Measurements from ENCODE around the gene CD52. TPM values are rescaled to one million over a fixed set of nuclear protein-coding genes. Genes with fewer than 3 reads are reported as not detected.

CD52 gene
- polyA plus RNA-seq, 4 donors = 23.1 to 116 (median 36.8) TPM

- peaks cover 0 to 87% (median 0%) of the 10 kb centered on the region in 3 donors for H3K36me3 ChIP-seq (ENCODE audit: control insufficient read depth in 3 of 3, insufficient read depth in 2 of 3, low read depth in 1 of 3, low read length in 3 of 3)
- FAIRE-seq (no peak), DNase-seq (peak in 1 of 2 donors; percentile 62)
- peaks cover 0 to 15% (median 5%) of the 10 kb centered on the region in 3 donors for H3K4me1 ChIP-seq (ENCODE audit: control insufficient read depth in 3 of 3, insufficient read depth in 2 of 3, low read depth in 1 of 3, low read length in 2 of 3)
- H3K4me3 ChIP-seq (ENCODE audit: low read depth in 1 of 3, low read length in 3 of 3) = no peak overlapping the region
- no peaks in the 10 kb centered on the region for H3K9me3 ChIP-seq (ENCODE audit: control insufficient read depth in 2 of 2, insufficient read depth in 1 of 2, low read depth in 1 of 2, low read length in 1 of 2)
- H3K27ac ChIP-seq (ENCODE audit: low read depth in 1 of 3, low read length in 2 of 3) = peak overlapping the region in 2 of 3 donors; percentile 27 to 70
- no peaks in the 10 kb centered on the region for H3K27me3 ChIP-seq (ENCODE audit: control insufficient read depth in 3 of 3, insufficient read depth in 3 of 3, low read length in 3 of 3)
- WGBS, 3 donors = 47 to 73% (median 61%) methylated on average over 8 of the region's 8 CpGs
Measured at GRCh38 chr1:26287033-26287711, 30.6 kb upstream of the CD52 start.

- Histone ChIP-seq H3K4me1 (ENCODE audit: control insufficient read depth in 3 of 3, insufficient read depth in 2 of 3, low read depth in 1 of 3, low read length in 2 of 3) (peaks cover 0 to 15% (median 5%) of the 10 kb centered on the region in 3 donors), H3K4me3 (ENCODE audit: low read depth in 1 of 3, low read length in 3 of 3) (no peak overlapping the region), H3K36me3 (ENCODE audit: control insufficient read depth in 3 of 3, insufficient read depth in 2 of 3, low read depth in 1 of 3, low read length in 3 of 3) (peaks cover 0 to 83% (median 0%) of the 10 kb centered on the region in 3 donors), H3K9me3 (ENCODE audit: control insufficient read depth in 2 of 2, insufficient read depth in 1 of 2, low read depth in 1 of 2, low read length in 1 of 2) (no peaks in the 10 kb centered on the region), H3K27me3 (ENCODE audit: control insufficient read depth in 3 of 3, insufficient read depth in 3 of 3, low read length in 3 of 3) (no peaks in the 10 kb centered on the region), H3K27ac (ENCODE audit: low read depth in 1 of 3, low read length in 2 of 3) (peak overlapping the region in 2 of 3 donors; percentile 16 to 70)
- WGBS, 3 donors = 81 to 90% (median 82%) methylated on average over 5 of the region's 5 CpGs
- FAIRE-seq (no peak), DNase-seq (no peak)
Measured at GRCh38 chr1:26287811-26288210, 29.9 kb upstream of the CD52 start.

- FAIRE-seq = no peak
- peak overlapping the region in 2 of 3 donors; percentile 65 to 70 for H3K27ac ChIP-seq (ENCODE audit: low read depth in 1 of 3, low read length in 2 of 3)
Measured at GRCh38 chr1:26288311-26288941, 29.3 kb upstream of the CD52 start.

GRCh38 chr1:26289158-26290059 lies 28.3 kb upstream of the CD52 start:
- Histone ChIP-seq H3K4me1 (ENCODE audit: control insufficient read depth in 3 of 3, insufficient read depth in 2 of 3, low read depth in 1 of 3, low read length in 2 of 3) (peaks cover 0 to 12% (median 5%) of the 10 kb centered on the region in 3 donors), H3K27ac (ENCODE audit: low read depth in 1 of 3, low read length in 2 of 3) (peak overlapping the region in 2 of 3 donors; percentile 65 to 70), H3K4me3 (ENCODE audit: low read depth in 1 of 3, low read length in 3 of 3) (no peak overlapping the region), H3K9me3 (ENCODE audit: control insufficient read depth in 2 of 2, insufficient read depth in 1 of 2, low read depth in 1 of 2, low read length in 1 of 2) (no peaks in the 10 kb centered on the region), H3K27me3 (ENCODE audit: control insufficient read depth in 3 of 3, insufficient read depth in 3 of 3, low read length in 3 of 3) (no peaks in the 10 kb centered on the region), H3K36me3 (ENCODE audit: control insufficient read depth in 3 of 3, insufficient read depth in 2 of 3, low read depth in 1 of 3, low read length in 3 of 3) (peaks cover 0 to 77% (median 0%) of the 10 kb centered on the region in 3 donors)
- WGBS, 3 donors = 73 to 86% (median 75%) methylated on average over 21 of the region's 21 CpGs
- no peak for DNase-seq
- no peak for FAIRE-seq

More at GRCh38 chr1:26288311-26288941, 29.3 kb upstream of the CD52 start:
- 26 to 43% (median 33%) methylated on average over 5 of the region's 5 CpGs for WGBS, 3 donors
- H3K4me3 ChIP-seq (ENCODE audit: low read depth in 1 of 3, low read length in 3 of 3) = no peak overlapping the region
- peaks cover 0 to 79% (median 0%) of the 10 kb centered on the region in 3 donors for H3K36me3 ChIP-seq (ENCODE audit: control insufficient read depth in 3 of 3, insufficient read depth in 2 of 3, low read depth in 1 of 3, low read length in 3 of 3)
- peaks cover 0 to 15% (median 5%) of the 10 kb centered on the region in 3 donors for H3K4me1 ChIP-seq (ENCODE audit: control insufficient read depth in 3 of 3, insufficient read depth in 2 of 3, low read depth in 1 of 3, low read length in 2 of 3)
- no peaks in the 10 kb centered on the region for H3K9me3 ChIP-seq (ENCODE audit: control insufficient read depth in 2 of 2, insufficient read depth in 1 of 2, low read depth in 1 of 2, low read length in 1 of 2)
- no peaks in the 10 kb centered on the region for H3K27me3 ChIP-seq (ENCODE audit: control insufficient read depth in 3 of 3, insufficient read depth in 3 of 3, low read length in 3 of 3)
- DNase-seq = peak in 1 of 2 donors; percentile 55

GRCh38 chr1:26290122-26290881 lies 27.5 kb upstream of the CD52 start:
- Histone ChIP-seq H3K9me3 (ENCODE audit: control insufficient read depth in 2 of 2, insufficient read depth in 1 of 2, low read depth in 1 of 2, low read length in 1 of 2) (no peaks in the 10 kb centered on the region), H3K4me3 (ENCODE audit: low read depth in 1 of 3, low read length in 3 of 3) (no peak overlapping the region), H3K4me1 (ENCODE audit: control insufficient read depth in 3 of 3, insufficient read depth in 2 of 3, low read depth in 1 of 3, low read length in 2 of 3) (peaks cover 0 to 4% (median 0%) of the 10 kb centered on the region in 3 donors), H3K27me3 (ENCODE audit: control insufficient read depth in 3 of 3, insufficient read depth in 3 of 3, low read length in 3 of 3) (no peaks in the 10 kb centered on the region), H3K36me3 (ENCODE audit: control insufficient read depth in 3 of 3, insufficient read depth in 2 of 3, low read depth in 1 of 3, low read length in 3 of 3) (peaks cover 0 to 77% (median 0%) of the 10 kb centered on the region in 3 donors), H3K27ac (ENCODE audit: low read depth in 1 of 3, low read length in 2 of 3) (peak overlapping the region in 2 of 3 donors; percentile 65 to 70)
- FAIRE-seq (no peak), DNase-seq (no peak)
- 70 to 84% (median 76%) methylated on average over 11 of the region's 11 CpGs for WGBS, 3 donors

GRCh38 chr1:26290882-26291261 lies 26.9 kb upstream of the CD52 start:
- DNase-seq (no peak), FAIRE-seq (no peak)
- 75 to 95% (median 92%) methylated on average over 10 to 11 of the region's 11 CpGs for WGBS, 3 donors
- Histone ChIP-seq H3K4me3 (ENCODE audit: low read depth in 1 of 3, low read length in 3 of 3) (no peak overlapping the region), H3K4me1 (ENCODE audit: control insufficient read depth in 3 of 3, insufficient read depth in 2 of 3, low read depth in 1 of 3, low read length in 2 of 3) (peaks cover 0 to 3% (median 0%) of the 10 kb centered on the region in 3 donors), H3K36me3 (ENCODE audit: control insufficient read depth in 3 of 3, insufficient read depth in 2 of 3, low read depth in 1 of 3, low read length in 3 of 3) (peaks cover 0 to 76% (median 0%) of the 10 kb centered on the region in 3 donors), H3K27me3 (ENCODE audit: control insufficient read depth in 3 of 3, insufficient read depth in 3 of 3, low read length in 3 of 3) (no peaks in the 10 kb centered on the region), H3K27ac (ENCODE audit: low read depth in 1 of 3, low read length in 2 of 3) (peak overlapping the region in 2 of 3 donors; percentile 65 to 70), H3K9me3 (ENCODE audit: control insufficient read depth in 2 of 2, insufficient read depth in 1 of 2, low read depth in 1 of 2, low read length in 1 of 2) (no peaks in the 10 kb centered on the region)

- H3K4me1 ChIP-seq (ENCODE audit: control insufficient read depth in 3 of 3, insufficient read depth in 2 of 3, low read depth in 1 of 3, low read length in 2 of 3) = peaks cover 0 to 3% (median 0%) of the 10 kb centered on the region in 3 donors
- peak overlapping the region in 2 of 3 donors; percentile 44 to 70 for H3K27ac ChIP-seq (ENCODE audit: low read depth in 1 of 3, low read length in 2 of 3)
- H3K27me3 ChIP-seq (ENCODE audit: control insufficient read depth in 3 of 3, insufficient read depth in 3 of 3, low read length in 3 of 3) = no peaks in the 10 kb centered on the region
- H3K9me3 ChIP-seq (ENCODE audit: control insufficient read depth in 2 of 2, insufficient read depth in 1 of 2, low read depth in 1 of 2, low read length in 1 of 2) = no peaks in the 10 kb centered on the region
- no peak for FAIRE-seq
- peaks cover 0 to 78% (median 0%) of the 10 kb centered on the region in 3 donors for H3K36me3 ChIP-seq (ENCODE audit: control insufficient read depth in 3 of 3, insufficient read depth in 2 of 3, low read depth in 1 of 3, low read length in 3 of 3)
- DNase-seq = no peak
- 93 to 97% (median 94%) methylated on average over 2 to 3 of the region's 3 CpGs for whole genome bisulfite sequencing, 3 donors
- H3K4me3 ChIP-seq (ENCODE audit: low read depth in 1 of 3, low read length in 3 of 3) = no peak overlapping the region
Measured at GRCh38 chr1:26291433-26291832, 26.3 kb upstream of the CD52 start.
